ENCODE data around the gene TRIM14. TPM values are rescaled to one million over a fixed set of nuclear protein-coding genes. Genes with fewer than 3 reads are reported as not detected.

TRIM14 gene
- total and polyA plus RNA-seq, 2 of the 4 experiments (the other 2 are of a cell fraction), result 3.0 to 8.5 TPM

DNA sequence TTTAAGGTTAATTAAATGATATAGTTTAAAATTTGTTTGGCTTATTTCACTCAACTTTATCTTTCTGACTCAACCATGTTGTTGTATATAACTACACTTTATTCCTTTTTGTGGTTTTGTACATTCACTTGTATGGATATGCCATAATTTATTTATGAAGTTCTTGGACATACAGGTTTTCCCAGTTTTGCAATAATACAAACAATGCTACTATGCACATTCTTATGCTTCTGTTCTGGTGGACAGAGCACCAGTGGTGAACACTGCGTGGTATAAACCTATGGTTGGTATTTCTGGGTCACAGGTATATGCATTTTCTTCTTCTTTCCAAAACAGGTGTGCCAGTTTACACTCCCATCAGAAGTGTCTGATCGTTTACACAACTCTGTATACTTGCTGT, 35.7 kb upstream of the TRIM14 start:
- ChIA-PET CTCF (no interaction called here), POLR2A (ENCODE audit: unreplicated experiment) (no interaction called here)
- no peak overlapping the region for H3K23ac ChIP-seq (ENCODE audit: low read depth, low read length)
- H3K36me3 ChIP-seq (ENCODE audit: control insufficient read depth, insufficient read depth, low read length), result no peaks in the 10 kb centered on the region
- no peak overlapping the region for H3K27ac ChIP-seq (ENCODE audit: insufficient read depth, low read length)
- no peak for ATAC-seq (ENCODE audit: low read depth)
- no peaks in the 10 kb centered on the region for H4K20me1 ChIP-seq (ENCODE audit: insufficient read depth, low read length)
- no peak overlapping the region for H4K8ac ChIP-seq (ENCODE audit: low read depth in 2 of 2, low read length in 2 of 2)
- H2BK20ac ChIP-seq (ENCODE audit: low read depth, low read length), result no peak overlapping the region
- no TSS peak for BruUV-seq (replicated peaks)
- no peak overlapping the region for H4K5ac ChIP-seq (ENCODE audit: low read depth, low read length)
- no peak overlapping the region for H3K14ac ChIP-seq (replicated peaks; ENCODE audit: low read depth, low read length)
- H3K56ac ChIP-seq (ENCODE audit: extremely low read depth, insufficient read depth, low read length), result no peak overlapping the region
- H2BK5ac ChIP-seq (ENCODE audit: low read depth, low read length, poor library complexity, severe bottlenecking), result no peak overlapping the region
- H3K4ac ChIP-seq (ENCODE audit: low read depth, low read length), result no peak overlapping the region
- no CpG with 5 or more reads among the region's 2 CpGs for WGBS, 2 experiments (ENCODE audit: extremely low coverage in 2 of 2, insufficient read length in 1 of 2)
- H2AK9ac ChIP-seq (replicated peaks; ENCODE audit: low read depth, low read length, poor library complexity), result no peak overlapping the region
- H2BK120ac ChIP-seq (ENCODE audit: low read depth, low read length), result no peak overlapping the region
- H4K91ac ChIP-seq (ENCODE audit: insufficient read depth, low read depth, low read length), result no peak overlapping the region
- DNase-seq, result no peak
- no peak overlapping the region for H3K4me3 ChIP-seq (ENCODE audit: insufficient read depth, low read depth, low read length)
- H3K9ac ChIP-seq (ENCODE audit: low read depth, low read length), result no peak overlapping the region
- H3K27me3 ChIP-seq (ENCODE audit: control insufficient read depth, insufficient read depth, low read length), result peaks cover 5% of the 10 kb centered on the region; the same call in 1 of the 2 replicates
- no peak overlapping the region for H3K4me2 ChIP-seq (ENCODE audit: low read depth, low read length)
- H3K18ac ChIP-seq (ENCODE audit: low read depth, low read length), result no peak overlapping the region
- H3K9me3 ChIP-seq (ENCODE audit: control insufficient read depth, insufficient read depth, low read length), result no peaks in the 10 kb centered on the region
- in situ Hi-C loops (cut with MboI; ENCODE audit: low sequenced_read_pairs), result no loop called here
- H2AFZ ChIP-seq (replicated peaks; ENCODE audit: low read length, poor library complexity), result no peak overlapping the region
- H3K9me1 ChIP-seq (ENCODE audit: insufficient read depth, low read length), result no peaks in the 10 kb centered on the region
- H3K4me1 ChIP-seq (ENCODE audit: control insufficient read depth, insufficient read depth, low read length), result no peaks in the 10 kb centered on the region
- no peaks in the 10 kb centered on the region for H3K79me1 ChIP-seq (ENCODE audit: low read depth in 1 of 2, low read length in 2 of 2)
- no peak overlapping the region for H2AK5ac ChIP-seq (ENCODE audit: low read depth, low read length)
- dilution Hi-C loops (cut with HindIII; ENCODE audit: low sequenced_read_pairs, unreplicated experiment), result no loop called here
- no peak for TF ChIP-seq RCOR1 (IDR thresholded peaks at IDR 0.05; ENCODE audit: insufficient replicate concordance, low read length)
- intact Hi-C loops (cut with micrococcal nuclease), result no loop called here
- H2BK15ac ChIP-seq (ENCODE audit: low read depth, low read length), result no peak overlapping the region

Data from IMR-90 (cell line).